Peyer's patch (tissue), 4 donors: Measurements from ENCODE around the gene RHOF.

ENCODE experiments used
- CTCF ChIP-seq, 6 experiments: fragments of 450-650 bp in 4 of 6; fragments of 200-600 bp in 2 of 6; sonication (generic) in 1 of 6; IDR thresholded peaks; one replicate each; pipeline ENCODE4 v1.5.1; 2017 to 2019; ENCODE audit warnings: antibody characterized with exemption in 6 of 6, mild to moderate bottlenecking in 3 of 6, moderate library complexity in 1 of 6
- POLR2A ChIP-seq, 2 donors: fragments of 450-650 bp; IDR thresholded peaks; one replicate each; pipeline ENCODE4 v1.5.1; 2017; ENCODE audit warnings: antibody characterized with exemption in 2 of 2, mild to moderate bottlenecking in 2 of 2, moderate library complexity in 2 of 2

- TF ChIP-seq CTCF (IDR thresholded peaks at IDR 0.05) (no peak), POLR2A (IDR thresholded peaks at IDR 0.05) (no peak)
Measured at GRCh38 chr12:121775501-121775900, 18.0 kb downstream of the RHOF start.
